Measurements from ENCODE around the gene ZSWIM4.

Gene ZSWIM4

GRCh38 chr19:13813147-13813546, 17.9 kb downstream of the ZSWIM4 start:
- TF ChIP-seq CTCF (IDR thresholded peaks at IDR 0.05; ENCODE audit: low read depth, low read length): no peak
- H3K4me3 ChIP-seq (ENCODE audit: low read depth, low read length): no peak overlapping the region

DNA sequence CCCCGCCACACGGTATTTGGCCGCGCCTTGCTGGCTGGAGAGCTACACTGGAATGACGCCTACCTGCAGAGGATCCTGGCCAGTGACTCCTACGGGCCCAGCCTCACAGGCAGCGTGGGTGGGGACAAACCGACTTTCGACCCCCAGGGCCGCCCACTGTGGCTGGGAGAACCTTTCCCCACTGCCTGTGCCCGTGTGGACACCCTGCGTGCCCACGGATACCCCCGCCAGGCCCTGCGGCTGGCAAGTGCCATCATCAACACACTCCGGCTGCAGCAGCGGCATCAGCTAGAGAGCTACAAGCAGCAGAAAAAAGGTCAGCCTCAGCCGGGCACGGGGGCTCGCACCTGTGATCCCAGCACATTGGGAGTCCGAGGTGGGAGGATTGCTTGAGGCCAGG, 19.3 kb downstream of the ZSWIM4 start:
- no peak overlapping the region for H3K4me3 ChIP-seq (ENCODE audit: low read depth, low read length)
- TF ChIP-seq CTCF (IDR thresholded peaks at IDR 0.05; ENCODE audit: low read depth, low read length): no peak

GRCh38 chr19:13817018-13817614, 21.9 kb downstream of the ZSWIM4 start:
- no peak overlapping the region for H3K4me3 ChIP-seq (ENCODE audit: low read depth, low read length)
- TF ChIP-seq CTCF (IDR thresholded peaks at IDR 0.05; ENCODE audit: low read depth, low read length): no peak

DNA sequence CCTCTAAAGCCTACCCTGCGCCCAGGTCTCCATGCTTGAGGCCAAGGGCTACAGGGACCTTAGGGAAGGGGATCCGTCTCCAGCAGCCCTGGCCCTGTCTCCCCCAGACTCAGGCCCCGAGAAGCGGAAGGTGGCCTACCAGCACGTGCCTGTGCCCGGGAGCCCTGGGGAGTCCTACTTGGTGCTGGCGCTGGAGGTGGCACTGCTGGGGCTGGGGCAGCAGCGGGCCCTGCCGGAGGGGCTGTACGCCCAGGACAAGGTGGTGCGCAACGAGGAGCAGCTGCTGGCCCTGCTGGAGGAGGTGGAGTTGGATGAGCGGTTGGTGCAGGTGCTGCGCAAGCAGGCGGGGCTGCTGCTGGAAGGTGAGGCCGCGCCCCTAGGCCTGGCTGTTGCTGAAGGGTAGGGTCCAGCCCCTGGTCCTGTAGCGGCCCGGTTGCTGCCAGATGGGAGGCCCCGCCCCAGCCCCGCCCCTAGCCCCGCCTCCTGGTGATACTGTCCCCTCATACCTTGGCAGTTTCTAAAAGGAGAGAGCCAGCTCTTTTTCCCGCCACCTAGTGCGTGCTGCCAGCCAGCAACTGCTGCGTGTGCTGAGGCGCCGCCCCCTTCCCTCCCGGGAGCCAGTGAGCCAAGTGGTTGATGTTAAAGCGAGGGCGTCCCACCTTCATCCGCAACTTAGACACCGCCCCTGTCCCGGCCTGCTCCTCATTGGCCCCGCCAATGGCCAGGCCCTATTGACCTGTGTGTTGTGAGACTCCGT, 22.6 kb downstream of the ZSWIM4 start:
- no peak overlapping the region for H3K4me3 ChIP-seq (ENCODE audit: low read depth, low read length)
- no peak for TF ChIP-seq CTCF (IDR thresholded peaks at IDR 0.05; ENCODE audit: low read depth, low read length)

DNA sequence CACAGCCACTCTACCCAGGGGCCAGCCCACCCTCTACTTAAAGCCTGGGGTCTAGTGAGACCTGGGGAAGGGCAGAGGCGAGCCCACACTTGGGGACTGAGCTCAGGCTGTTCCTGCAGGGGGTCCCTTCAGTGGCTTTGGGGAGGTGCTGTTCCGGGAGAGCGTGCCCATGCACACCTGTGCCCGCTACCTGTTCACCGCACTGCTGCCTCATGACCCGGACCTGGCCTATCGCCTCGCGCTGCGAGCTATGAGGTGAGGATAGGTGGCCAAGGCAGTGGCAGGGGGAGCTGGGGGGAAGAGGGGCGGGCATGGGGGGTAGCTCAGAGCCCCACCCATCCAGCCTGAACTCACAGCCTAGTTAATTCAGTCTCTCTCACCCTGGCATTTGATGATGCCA, 24.0 kb downstream of the ZSWIM4 start:
- TF ChIP-seq CTCF (IDR thresholded peaks at IDR 0.05; ENCODE audit: low read depth, low read length): no peak
- no peak overlapping the region for H3K4me3 ChIP-seq (ENCODE audit: low read depth, low read length)

DNA sequence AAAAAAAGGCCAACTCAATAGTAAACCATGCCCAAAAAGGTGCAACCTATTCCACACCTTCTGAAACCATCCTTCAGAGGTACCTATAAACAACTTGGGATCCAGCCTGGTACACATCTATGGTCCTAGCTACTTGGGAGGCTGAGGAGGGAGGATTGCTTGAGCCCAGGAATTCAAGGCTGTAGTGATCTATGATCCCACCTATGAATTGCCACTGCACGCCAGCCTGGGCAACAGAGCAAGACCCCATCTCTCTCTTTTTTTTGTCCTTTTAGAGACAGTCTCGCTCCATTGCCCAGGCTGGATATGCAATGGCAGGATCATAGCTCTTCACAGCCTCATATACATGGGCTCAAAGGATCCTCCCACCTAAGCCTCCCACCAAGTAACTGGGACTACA, 26.0 kb downstream of the ZSWIM4 start:
- no peak for TF ChIP-seq CTCF (IDR thresholded peaks at IDR 0.05; ENCODE audit: low read depth, low read length)
- no peak overlapping the region for H3K4me3 ChIP-seq (ENCODE audit: low read depth, low read length)

DNA sequence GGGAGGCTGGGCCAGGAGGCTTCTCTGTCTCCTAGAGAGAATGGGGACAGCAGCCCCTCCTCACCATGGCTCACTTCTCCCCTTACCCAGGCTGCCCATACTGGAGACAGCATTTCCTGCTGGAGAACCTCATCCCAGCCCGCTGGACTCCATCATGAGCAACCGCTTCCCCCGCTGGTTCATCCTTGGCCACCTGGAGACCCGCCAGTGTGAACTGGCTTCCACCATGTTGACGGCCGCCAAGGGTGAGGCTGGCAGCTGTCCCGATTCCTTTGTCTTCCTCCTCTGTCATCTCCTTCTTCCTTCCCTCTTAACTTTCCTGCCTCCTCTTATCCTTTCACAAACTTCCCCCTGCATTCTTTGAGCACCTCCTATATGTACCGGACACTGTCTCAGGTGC, 28.0 kb downstream of the ZSWIM4 start:
- no peak for TF ChIP-seq CTCF (IDR thresholded peaks at IDR 0.05; ENCODE audit: low read depth, low read length)

More for the DNA sequence above, 28.0 kb downstream of the ZSWIM4 start:
- H3K4me3 ChIP-seq (ENCODE audit: low read depth, low read length): no peak overlapping the region

All from WI38 (cell line).